PC-3 (cell line): ENCODE measurements around the gene MAML2. TPM values are rescaled to one million over a fixed set of nuclear protein-coding genes. Genes with fewer than 3 reads are reported as not detected.

ENCODE experiments used
- ATAC-seq: fragments of 200-7000 bp; cut with Tn5 transposase; 2 replicates; pipeline ENCODE4 v1.9.1; 2020; ENCODE audit warnings: mild to moderate bottlenecking, moderate library complexity
- BruUV-seq: library from RNA; stranded (reverse); fragments of 400-500 nt; replicated peaks from 2 replicates; lab custom pipeline; 2021; lab: Mats Ljungman, UMichigan
- CTCF ChIA-PET: fragments of 300-600 bp; sonication (Branson Sonifier 250); formaldehyde crosslinking; loops from one replicate; lab custom pipeline; 2022; ENCODE audit warnings: antibody characterized with exemption; lab: Charles Lee
- POLR2A ChIA-PET: fragments of 300-600 bp; sonication (Branson Sonifier 250); formaldehyde crosslinking; loops from one replicate; lab custom pipeline; 2022; ENCODE audit warnings: antibody characterized with exemption; ENCODE audit not compliant: unreplicated experiment; lab: Charles Lee
- DNase-seq: peaks from one replicate; pipeline ENCODE4 v3.0.0-alpha.2; 2015
- H2AFZ ChIP-seq: fragments of 300-600 bp; sonication (generic); 2 replicates; pipeline ENCODE4 v1.6.0; 2016; ENCODE audit warnings: antibody characterized with exemption, low read length
- H3F3A ChIP-seq: fragments of 300-600 bp; sonication (generic); one replicate; pipeline ENCODE4 v1.6.0; 2017; ENCODE audit warnings: antibody characterized with exemption, low read length, control low read depth, mild to moderate bottlenecking; ENCODE audit not compliant: unreplicated experiment
- H3K27ac ChIP-seq: fragments of 300-600 bp; sonication (generic); 2 replicates; pipeline ENCODE4 v1.5.1; 2016; ENCODE audit warnings: mild to moderate bottlenecking, low read length
- H3K27me3 ChIP-seq: fragments of 300-600 bp; sonication (generic); 2 replicates; pipeline ENCODE4 v1.6.1; 2016; ENCODE audit warnings: low read length, mixed read lengths
- H3K36me3 ChIP-seq: fragments of 300-600 bp; sonication (generic); 2 replicates; pipeline ENCODE4 v1.6.1; 2016; ENCODE audit warnings: low read depth, mixed run types, low read length, mixed read lengths
- H3K4me1 ChIP-seq: fragments of 300-600 bp; sonication (generic); 2 replicates; pipeline ENCODE4 v1.5.1; 2016; ENCODE audit warnings: low read length; ENCODE audit not compliant: insufficient read depth
- H3K4me2 ChIP-seq: fragments of 300-600 bp; sonication (generic); 2 replicates; pipeline ENCODE4 v1.6.0; 2016; ENCODE audit warnings: low read length
- H3K4me3 ChIP-seq: fragments of 300-600 bp; sonication (generic); 2 replicates; pipeline ENCODE4 v1.5.1; 2016; ENCODE audit warnings: mild to moderate bottlenecking, low read length, mixed read lengths
- H3K79me2 ChIP-seq: fragments of 300-600 bp; sonication (generic); 2 replicates; pipeline ENCODE4 v1.6.1; 2017; ENCODE audit warnings: low read length, mixed read lengths
- H3K9ac ChIP-seq: fragments of 300-600 bp; sonication (generic); 2 replicates; pipeline ENCODE4 v1.6.0; 2016; ENCODE audit warnings: mild to moderate bottlenecking, low read length
- H3K9me2 ChIP-seq: fragments of 300-600 bp; sonication (generic); replicated peaks from 2 replicates; pipeline ENCODE4 v1.6.1; 2016; ENCODE audit warnings: mixed run types, low read length, mixed read lengths
- H3K9me3 ChIP-seq: fragments of 300-600 bp; sonication (generic); 2 replicates; pipeline ENCODE4 v1.6.1; 2016; ENCODE audit warnings: low read length, mixed read lengths
- H4K20me1 ChIP-seq: fragments of 300-600 bp; sonication (generic); 2 replicates; pipeline ENCODE4 v1.6.1; 2016; ENCODE audit warnings: low read length, mixed read lengths
- CTCF ChIP-seq: fragments of 300-600 bp; sonication (generic); conservative IDR thresholded peaks from 2 replicates; pipeline ENCODE4 v1.5.1; 2017; ENCODE audit warnings: antibody characterized with exemption, low read depth, mild to moderate bottlenecking, low read length
- EZH2 ChIP-seq: fragments of 300-600 bp; sonication (generic); IDR thresholded peaks from one replicate; pipeline ENCODE4 v1.6.1; 2017; ENCODE audit warnings: antibody characterized with exemption, mild to moderate bottlenecking, low read length; ENCODE audit not compliant: unreplicated experiment
- EZH2phosphoT487 ChIP-seq: fragments of 300-600 bp; sonication (generic); IDR thresholded peaks from 2 replicates; pipeline ENCODE4 v1.6.1; 2018; ENCODE audit warnings: mild to moderate bottlenecking, antibody characterized with exemption, low read length, borderline replicate concordance
- intact Hi-C: fragments of 100-400 bp; cut with micrococcal nuclease; formaldehyde crosslinking; loops from 2 replicates; pipeline ENCODE4 v1.9.0; 2023
- total RNA-seq: library from RNA; depleted of rRNA; stranded (reverse); fragments of >200 nt; gene quantifications from 2 replicates; pipeline ENCODE4 v1.2.3, GENCODE V29; 2014

The MAML2 gene
- total RNA-seq, 1 experiment from 2014 or later = 10.9 TPM

GRCh38 chr11:96013461-96014213 is 329.4 kb downstream of the MAML2 start:
- DNase-seq (no peak), ATAC-seq (no peak)
- H3K9me3 ChIP-seq = no peaks in the 10 kb centered on the region
- no peak overlapping the region for H2AFZ ChIP-seq
- no peaks in the 10 kb centered on the region for H3F3A ChIP-seq
- H3K27me3 ChIP-seq = no peaks in the 10 kb centered on the region
- intact Hi-C loops = no loop called here
- no TSS peak for BruUV-seq
- no peak overlapping the region for H3K4me3 ChIP-seq
- POLR2A ChIA-PET = no interaction called here
- no peaks in the 10 kb centered on the region for H3K9me2 ChIP-seq
- no peaks in the 10 kb centered on the region for H4K20me1 ChIP-seq
- H3K27ac ChIP-seq = no peak overlapping the region
- TF ChIP-seq CTCF (no peak), EZH2 (no peak), EZH2phosphoT487 (no peak)
- H3K4me2 ChIP-seq = no peak overlapping the region
- CTCF ChIA-PET = interaction anchor here (0.6 kb wide), 1 partner anchor 328 kb away, joined by 3 read pairs; no protein-coding TSS in a partner anchor
- peaks cover 19% of the 10 kb centered on the region for H3K4me1 ChIP-seq
- H3K36me3 ChIP-seq = no peaks in the 10 kb centered on the region
- H3K9ac ChIP-seq = no peak overlapping the region
- H3K79me2 ChIP-seq = no peaks in the 10 kb centered on the region

- CTCF ChIA-PET = no interaction called here
- BruUV-seq = no TSS peak
- TF ChIP-seq CTCF = peak; percentile 80
- TF ChIP-seq EZH2 = no peak
- Histone ChIP-seq H3K9me2 (no peaks in the 10 kb centered on the region), H2AFZ (peak overlapping the region; percentile 29; the same call in 1 of the 2 replicates), H3K79me2 (no peaks in the 10 kb centered on the region), H3K9ac (no peak overlapping the region), H3K4me2 (no peak overlapping the region; the same call in 1 of the 2 replicates), H3K9me3 (no peaks in the 10 kb centered on the region), H3K36me3 (no peaks in the 10 kb centered on the region), H3K4me1 (peaks cover 19% of the 10 kb centered on the region), H3K27me3 (no peaks in the 10 kb centered on the region), H3K27ac (no peak overlapping the region), H4K20me1 (no peaks in the 10 kb centered on the region), H3K4me3 (no peak overlapping the region), H3F3A (no peaks in the 10 kb centered on the region)
- ATAC-seq = peak; percentile 37
- intact Hi-C loops = no loop called here
- peak; percentile 58 for DNase-seq
- POLR2A ChIA-PET = no interaction called here
These were observed 330.7 kb downstream of the MAML2 start for GRCh38 chr11:96012086-96012824.

GRCh38 chr11:96010683-96011082 is 332.3 kb downstream of the MAML2 start:
- no peaks in the 10 kb centered on the region for H3K36me3 ChIP-seq
- no peak for DNase-seq
- H3F3A ChIP-seq = no peaks in the 10 kb centered on the region
- H3K27ac ChIP-seq = no peak overlapping the region
- no TSS peak for BruUV-seq
- H3K9me2 ChIP-seq = no peaks in the 10 kb centered on the region
- H4K20me1 ChIP-seq = no peaks in the 10 kb centered on the region
- H2AFZ ChIP-seq = no peak overlapping the region
- no peaks in the 10 kb centered on the region for H3K79me2 ChIP-seq
- H3K27me3 ChIP-seq = no peaks in the 10 kb centered on the region
- H3K4me2 ChIP-seq = no peak overlapping the region
- TF ChIP-seq EZH2phosphoT487 (no peak), EZH2 (no peak), CTCF (no peak)
- ATAC-seq = no peak
- no peak overlapping the region for H3K4me3 ChIP-seq
- H3K9ac ChIP-seq = no peak overlapping the region
- intact Hi-C loops = no loop called here
- ChIA-PET CTCF (no interaction called here), POLR2A (no interaction called here)
- H3K9me3 ChIP-seq = no peaks in the 10 kb centered on the region
- peaks cover 19% of the 10 kb centered on the region for H3K4me1 ChIP-seq
